Small intestine (tissue), 7 donors: ENCODE results near the gene MRC2. TPM values are rescaled to one million over a fixed set of nuclear protein-coding genes. Genes with fewer than 3 reads are reported as not detected.

Experiments
- DNase-seq, 2 donors: peaks; one replicate each; pipeline versions ENCODE4 v3.0.0 to v3.0.0-alpha.2; 2013
- FAIRE-seq: peaks from 2 replicates; lab custom pipeline; 2012; peaks lifted over from hg19 to GRCh38; lab: Jason Lieb, UNC
- H3K27ac ChIP-seq, 3 donors: one replicate each; pipeline ENCODE4 v1.5.1; 2013; ENCODE audit warnings: low read length in 2 of 3, mild to moderate bottlenecking in 2 of 3, control low read depth in 1 of 3, inconsistent platforms in 1 of 3, low read depth in 1 of 3, moderate library complexity in 1 of 3
- H3K27me3 ChIP-seq, 3 donors: one replicate each; pipeline ENCODE4 v1.6.1; 2013; ENCODE audit warnings: low read length in 3 of 3, inconsistent platforms in 1 of 3; ENCODE audit not compliant: control insufficient read depth in 3 of 3, insufficient read depth in 3 of 3
- H3K36me3 ChIP-seq, 3 donors: one replicate each; pipeline ENCODE4 v1.6.1; 2013; ENCODE audit warnings: low read length in 3 of 3, inconsistent platforms in 1 of 3, low read depth in 1 of 3, mild to moderate bottlenecking in 1 of 3, moderate library complexity in 1 of 3; ENCODE audit not compliant: control insufficient read depth in 3 of 3, insufficient read depth in 2 of 3
- H3K4me1 ChIP-seq, 3 donors: one replicate each; pipeline ENCODE4 v1.6.1; 2013; ENCODE audit warnings: low read length in 2 of 3, inconsistent platforms in 1 of 3, low read depth in 1 of 3, mild to moderate bottlenecking in 1 of 3, moderate library complexity in 1 of 3; ENCODE audit not compliant: control insufficient read depth in 3 of 3, insufficient read depth in 2 of 3
- H3K4me3 ChIP-seq, 3 donors: one replicate each; pipeline ENCODE4 v1.5.1; 2013; ENCODE audit warnings: low read length in 3 of 3, control low read depth in 1 of 3, inconsistent platforms in 1 of 3, low read depth in 1 of 3, mild to moderate bottlenecking in 1 of 3, moderate library complexity in 1 of 3
- H3K9me3 ChIP-seq, 2 donors: one replicate each; pipeline ENCODE4 v1.6.1; 2013; ENCODE audit warnings: low read depth in 1 of 2, low read length in 1 of 2; ENCODE audit not compliant: control insufficient read depth in 2 of 2, insufficient read depth in 1 of 2
- WGBS, 3 donors: extraction: QIAGEN DNeasy Blood & Tissue Kit; methylation state at CpG; one replicate each; pipeline ENCODE4 v1.1.7; 2013; 5-methylcytosine and 5-hydroxymethylcytosine counted together
- polyA plus RNA-seq, 4 donors: library from polyadenylated mRNA; stranded (reverse) in 3 of 4; unstranded in 1 of 4; fragments of 200-250 nt in 3 of 4; fragments of 120-200 nt in 1 of 4; gene quantifications; one replicate each; pipeline versions ENCODE4 v1.2.1 to v1.2.3, GENCODE V29; 2013
- donor health status: healthy with polysubstance abuse.
- donor health status: control.
- donor health status: control.
- donor health status: Bipolar disorder and iron deficiency.
- donor health status: healthy.

MRC2 gene
- polyA plus RNA-seq, 4 donors = 0.67 to 11.6 (median 4.5) TPM

GRCh38 chr17:62592341-62593099 is 35.0 kb upstream of the MRC2 start:
- Histone ChIP-seq H3K9me3 (peaks cover 0 to 15% of the 10 kb centered on the region in 2 donors), H3K36me3 (peaks cover 13 to 38% (median 13%) of the 10 kb centered on the region in 3 donors), H3K27me3 (no peaks in the 10 kb centered on the region), H3K4me3 (no peak overlapping the region), H3K4me1 (no peaks in the 10 kb centered on the region), H3K27ac (no peak overlapping the region)
- DNase-seq (no peak), FAIRE-seq (no peak)
- 88 to 93% (median 91%) methylated on average over 9 of the region's 9 CpGs for WGBS, 3 donors

GRCh38 chr17:62595484-62595883 is 32.0 kb upstream of the MRC2 start:
- H3K4me3 ChIP-seq = no peak overlapping the region
- FAIRE-seq = no peak
- H3K27me3 ChIP-seq = no peaks in the 10 kb centered on the region
- WGBS, 3 donors = 97 to 100% (median 98%) methylated on average over 5 of the region's 5 CpGs
- peaks cover 13 to 42% (median 20%) of the 10 kb centered on the region in 3 donors for H3K36me3 ChIP-seq
- no peak for DNase-seq
- H3K4me1 ChIP-seq = no peaks in the 10 kb centered on the region
- peaks cover 0 to 15% of the 10 kb centered on the region in 2 donors for H3K9me3 ChIP-seq
- H3K27ac ChIP-seq = no peak overlapping the region

GRCh38 chr17:62596662-62597061 is 30.8 kb upstream of the MRC2 start:
- Histone ChIP-seq H3K4me1 (no peaks in the 10 kb centered on the region), H3K9me3 (peaks cover 0 to 15% of the 10 kb centered on the region in 2 donors), H3K36me3 (peaks cover 12 to 38% (median 23%) of the 10 kb centered on the region in 3 donors), H3K27ac (no peak overlapping the region), H3K4me3 (peak overlapping the region in 1 of 3 donors; percentile 7), H3K27me3 (no peaks in the 10 kb centered on the region)
- 92 to 98% (median 97%) methylated on average over 2 of the region's 2 CpGs for WGBS, 3 donors
- no peak for FAIRE-seq
- no peak for DNase-seq

- Histone ChIP-seq H3K27me3 (no peaks in the 10 kb centered on the region), H3K4me3 (no peak overlapping the region), H3K36me3 (peaks cover 14 to 38% (median 23%) of the 10 kb centered on the region in 3 donors), H3K4me1 (no peaks in the 10 kb centered on the region), H3K27ac (no peak overlapping the region), H3K9me3 (peaks cover 0 to 15% of the 10 kb centered on the region in 2 donors)
- DNase-seq = no peak
- no peak for FAIRE-seq
- WGBS, 3 donors = 95 to 99% (median 96%) methylated on average over 2 of the region's 2 CpGs
These were observed 30.3 kb upstream of the MRC2 start for GRCh38 chr17:62597150-62597549.

GRCh38 chr17:62597920-62598319 is 29.6 kb upstream of the MRC2 start:
- DNase-seq (no peak), FAIRE-seq (no peak)
- Histone ChIP-seq H3K9me3 (peaks cover 0 to 15% of the 10 kb centered on the region in 2 donors), H3K4me1 (no peaks in the 10 kb centered on the region), H3K27ac (no peak overlapping the region), H3K27me3 (no peaks in the 10 kb centered on the region), H3K36me3 (peaks cover 20 to 37% (median 28%) of the 10 kb centered on the region in 3 donors), H3K4me3 (no peak overlapping the region)
- 89 to 94% (median 93%) methylated on average over 2 of the region's 2 CpGs for WGBS, 3 donors

- FAIRE-seq = no peak
- Histone ChIP-seq H3K4me1 (no peaks in the 10 kb centered on the region), H3K4me3 (no peak overlapping the region), H3K36me3 (peaks cover 22 to 30% (median 25%) of the 10 kb centered on the region in 3 donors), H3K9me3 (peaks cover 0 to 8% of the 10 kb centered on the region in 2 donors), H3K27me3 (no peaks in the 10 kb centered on the region), H3K27ac (no peak overlapping the region)
- WGBS, 3 donors = 91 to 94% (median 93%) methylated on average over 6 of the region's 6 CpGs
- no peak for DNase-seq
These were observed 27.4 kb upstream of the MRC2 start for GRCh38 chr17:62599964-62600657.

- 48 to 79% (median 62%) methylated on average over 1 of the region's 1 CpG for WGBS, 3 donors
- Histone ChIP-seq H3K4me3 (no peak overlapping the region), H3K36me3 (peaks cover 25 to 35% (median 25%) of the 10 kb centered on the region in 3 donors), H3K9me3 (peaks cover 0 to 3% of the 10 kb centered on the region in 2 donors), H3K27me3 (no peaks in the 10 kb centered on the region), H3K4me1 (no peaks in the 10 kb centered on the region), H3K27ac (no peak overlapping the region)
- FAIRE-seq (no peak), DNase-seq (no peak)
These were observed 26.7 kb upstream of the MRC2 start for GRCh38 chr17:62600805-62601204.

- no peak for DNase-seq
- Histone ChIP-seq H3K9me3 (no peaks in the 10 kb centered on the region), H3K4me3 (no peak overlapping the region), H3K27me3 (no peaks in the 10 kb centered on the region), H3K4me1 (no peaks in the 10 kb centered on the region), H3K27ac (no peak overlapping the region), H3K36me3 (peaks cover 27 to 32% (median 29%) of the 10 kb centered on the region in 3 donors)
- FAIRE-seq = no peak
- WGBS, 3 donors = 84 to 92% (median 90%) methylated on average over 2 of the region's 2 CpGs
These were observed 26.0 kb upstream of the MRC2 start for GRCh38 chr17:62601471-62601870.
